Panc1 (cell line): ENCODE data around the gene KNTC1. TPM values are rescaled to one million over a fixed set of nuclear protein-coding genes. Genes with fewer than 3 reads are reported as not detected.

Source experiments
- ATAC-seq: fragments of 200-7000 bp; cut with Tn5 transposase; 2 replicates; pipeline ENCODE4 v1.9.1; 2020; ENCODE audit warnings: mild to moderate bottlenecking, moderate library complexity
- BruUV-seq: library from RNA; stranded (reverse); fragments of 400-500 nt; replicated peaks from 2 replicates; lab custom pipeline; 2021; lab: Mats Ljungman, UMichigan
- CTCF ChIA-PET: fragments of 300-600 bp; sonication (Branson Sonifier 250); formaldehyde crosslinking; loops from one replicate; lab custom pipeline; 2022; ENCODE audit warnings: antibody characterized with exemption; lab: Charles Lee
- POLR2A ChIA-PET: fragments of 300-600 bp; sonication (Branson Sonifier 250); formaldehyde crosslinking; loops from one replicate; lab custom pipeline; 2022; ENCODE audit warnings: antibody characterized with exemption; lab: Charles Lee
- DNase-seq: peaks from one replicate; pipeline ENCODE4 v3.0.0-alpha.2; 2010; ENCODE audit warnings: low read depth, low spot score
- H3K27ac ChIP-seq: 2 replicates; pipeline ENCODE4 v1.5.1; 2011; ENCODE audit warnings: mild to moderate bottlenecking, low read length, inconsistent platforms
- H3K27me3 ChIP-seq: fragments of 200-500 bp; sonication (Bioruptor generic); 2 replicates; pipeline ENCODE4 v1.6.0; 2014; ENCODE audit warnings: low read length, inconsistent platforms; ENCODE audit not compliant: control insufficient read depth, insufficient read depth
- H3K36me3 ChIP-seq: fragments of 200-500 bp; sonication (Bioruptor generic); 2 replicates; pipeline ENCODE4 v1.5.1; 2014; ENCODE audit warnings: inconsistent platforms, mild to moderate bottlenecking, low read length, moderate library complexity; ENCODE audit not compliant: control insufficient read depth, insufficient read depth
- H3K4me1 ChIP-seq: 2 replicates; pipeline ENCODE4 v1.5.1; 2011; ENCODE audit warnings: inconsistent platforms, mild to moderate bottlenecking, low read length, moderate library complexity; ENCODE audit not compliant: control insufficient read depth, insufficient read depth
- H3K4me3 ChIP-seq, 2 experiments: 2 replicates each; pipeline ENCODE4 v1.5.1; 2011 to 2012; ENCODE audit warnings: low read depth in 2 of 2, low read length in 2 of 2, mild to moderate bottlenecking in 2 of 2, inconsistent platforms in 1 of 2, moderate library complexity in 1 of 2
- H3K9me3 ChIP-seq: fragments of 200-500 bp; sonication (Bioruptor generic); 2 replicates; pipeline ENCODE4 v1.5.1; 2014; ENCODE audit warnings: low read depth, mild to moderate bottlenecking, inconsistent platforms, low read length, moderate library complexity; ENCODE audit not compliant: control insufficient read depth, insufficient read depth
- POLR2AphosphoS5 ChIP-seq: IDR thresholded peaks from 2 replicates; pipeline ENCODE4 v1.6.1; 2012; ENCODE audit warnings: mild to moderate bottlenecking, low read depth, low read length, moderate library complexity
- REST ChIP-seq, 2 experiments: IDR thresholded peaks; 2 replicates each; pipeline ENCODE4 v1.6.1; 2011 to 2012; ENCODE audit warnings: low read depth in 2 of 2, control low read depth in 1 of 2, low read length in 1 of 2, mild to moderate bottlenecking in 1 of 2, moderate library complexity in 1 of 2; ENCODE audit not compliant: insufficient read depth in 1 of 2
- SIN3A ChIP-seq: IDR thresholded peaks from 2 replicates; pipeline ENCODE4 v1.6.1; 2012; ENCODE audit warnings: low read depth, mild to moderate bottlenecking, low read length, moderate library complexity, borderline replicate concordance; ENCODE audit not compliant: insufficient read depth
- TCF7L2 ChIP-seq: IDR thresholded peaks from 2 replicates; pipeline ENCODE4 v1.6.1; 2011; ENCODE audit warnings: mild to moderate bottlenecking, low read depth, low read length, inconsistent platforms
- in situ Hi-C: cut with HindIII; loops from 2 replicates; pipeline ENCODE4 v1.10.0; 2016; ENCODE audit warnings: low sequenced_read_pairs, low pct_unique_long_range_greater_than_20kb
- intact Hi-C: fragments of 100-400 bp; cut with micrococcal nuclease; formaldehyde crosslinking; loops from one replicate; pipeline ENCODE4 v1.10.0; 2022; ENCODE audit not compliant: unreplicated experiment
- total RNA-seq: library from RNA; stranded (reverse); gene quantifications from one replicate; pipeline ENCODE4 v1.2.1, GENCODE V29; 2021; ENCODE audit not compliant: unreplicated experiment
- TF ChIP-seq, protein P1 (sequence below): fragments of 450-650 bp; IDR thresholded peaks from 2 replicates; pipeline ENCODE4 v1.5.1; 2017; ENCODE audit warnings: mild to moderate bottlenecking

Gene KNTC1
- total RNA-seq, 1 experiment from 2014 or later, result 53.9 TPM

GRCh38 chr12:122537021-122537420 lies 10.0 kb downstream of the KNTC1 start:
- in situ Hi-C loops, result no loop called here
- no peak for ATAC-seq
- H3K9me3 ChIP-seq, result no peaks in the 10 kb centered on the region
- TF ChIP-seq, protein P1, sequence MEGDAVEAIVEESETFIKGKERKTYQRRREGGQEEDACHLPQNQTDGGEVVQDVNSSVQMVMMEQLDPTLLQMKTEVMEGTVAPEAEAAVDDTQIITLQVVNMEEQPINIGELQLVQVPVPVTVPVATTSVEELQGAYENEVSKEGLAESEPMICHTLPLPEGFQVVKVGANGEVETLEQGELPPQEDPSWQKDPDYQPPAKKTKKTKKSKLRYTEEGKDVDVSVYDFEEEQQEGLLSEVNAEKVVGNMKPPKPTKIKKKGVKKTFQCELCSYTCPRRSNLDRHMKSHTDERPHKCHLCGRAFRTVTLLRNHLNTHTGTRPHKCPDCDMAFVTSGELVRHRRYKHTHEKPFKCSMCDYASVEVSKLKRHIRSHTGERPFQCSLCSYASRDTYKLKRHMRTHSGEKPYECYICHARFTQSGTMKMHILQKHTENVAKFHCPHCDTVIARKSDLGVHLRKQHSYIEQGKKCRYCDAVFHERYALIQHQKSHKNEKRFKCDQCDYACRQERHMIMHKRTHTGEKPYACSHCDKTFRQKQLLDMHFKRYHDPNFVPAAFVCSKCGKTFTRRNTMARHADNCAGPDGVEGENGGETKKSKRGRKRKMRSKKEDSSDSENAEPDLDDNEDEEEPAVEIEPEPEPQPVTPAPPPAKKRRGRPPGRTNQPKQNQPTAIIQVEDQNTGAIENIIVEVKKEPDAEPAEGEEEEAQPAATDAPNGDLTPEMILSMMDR, result no peak
- no peak for TF ChIP-seq SIN3A
- no peak for TF ChIP-seq TCF7L2
- TF ChIP-seq POLR2AphosphoS5, result no peak
- TF ChIP-seq REST (IDR thresholded peaks at IDR 0.05; ENCODE audit: insufficient read depth in 1 of 2, low read depth in 2 of 2, low read length in 1 of 2), result no peak
- ChIA-PET POLR2A (no interaction called here), CTCF (interaction anchor here (0.7 kb wide), 1 partner anchor 212 kb away, joined by 3 read pairs; no protein-coding TSS in a partner anchor)
- intact Hi-C loops, result no loop called here
- no TSS peak for BruUV-seq
- DNase-seq, result no peak
- peaks cover 7% of the 10 kb centered on the region; the same call in 1 of the 2 replicates for H3K36me3 ChIP-seq
- H3K4me1 ChIP-seq, result no peaks in the 10 kb centered on the region
- no peak overlapping the region for H3K27ac ChIP-seq
- H3K4me3 ChIP-seq, result no peak overlapping the region
- no peaks in the 10 kb centered on the region for H3K27me3 ChIP-seq

GRCh38 chr12:122538496-122538895 lies 11.4 kb downstream of the KNTC1 start:
- Histone ChIP-seq H3K9me3 (no peaks in the 10 kb centered on the region), H3K4me1 (no peaks in the 10 kb centered on the region), H3K4me3 (no peak overlapping the region), H3K36me3 (peaks cover 10% of the 10 kb centered on the region; the same call in 1 of the 2 replicates), H3K27ac (no peak overlapping the region), H3K27me3 (no peaks in the 10 kb centered on the region)
- ChIA-PET CTCF (no interaction called here), POLR2A (no interaction called here)
- intact Hi-C loops, result no loop called here
- BruUV-seq, result no TSS peak
- TF ChIP-seq REST (IDR thresholded peaks at IDR 0.05; ENCODE audit: insufficient read depth in 1 of 2, low read depth in 2 of 2, low read length in 1 of 2) (no peak), SIN3A (no peak), TCF7L2 (no peak)
- TF ChIP-seq, protein P1, result no peak
- ATAC-seq (no peak), DNase-seq (no peak)
- in situ Hi-C loops, result no loop called here
